IMR-90 (cell line): ENCODE data around the gene ATP5F1B. TPM values are rescaled to one million over a fixed set of nuclear protein-coding genes. Genes with fewer than 3 reads are reported as not detected.

Experiments
- ATAC-seq: fragments of 200-7000 bp; cut with Tn5 transposase; 2 replicates; pipeline ENCODE4 v1.9.1; 2020; ENCODE audit warnings: low read depth, mild to moderate bottlenecking, moderate library complexity
- BruUV-seq: library from RNA; stranded (reverse); fragments of 400-500 nt; replicated peaks from 2 replicates; lab custom pipeline; 2021; lab: Mats Ljungman, UMichigan
- CTCF ChIA-PET: fragments of 300-600 bp; formaldehyde crosslinking; extraction: SDS; loops from one replicate; lab custom pipeline; 2021; ENCODE audit warnings: antibody characterized with exemption; lab: Yijun Ruan, JAX
- POLR2A ChIA-PET: fragments of 300-600 bp; sonication (Branson Sonifier 250); formaldehyde crosslinking; loops from one replicate; lab custom pipeline; 2022; ENCODE audit warnings: antibody characterized with exemption; ENCODE audit not compliant: unreplicated experiment; lab: Charles Lee
- DNase-seq: peaks from one replicate; pipeline ENCODE4 v3.0.0; 2013
- H2AFZ ChIP-seq: replicated peaks from 2 replicates; pipeline ENCODE3; 2013; ENCODE audit warnings: low read length, mild to moderate bottlenecking; ENCODE audit not compliant: poor library complexity
- H2AK5ac ChIP-seq: 2 replicates; pipeline ENCODE4 v1.6.1; 2013; ENCODE audit warnings: low read depth, low read length, inconsistent platforms
- H2AK9ac ChIP-seq: replicated peaks from 2 replicates; pipeline ENCODE3; 2013; ENCODE audit warnings: mild to moderate bottlenecking, low read depth, low read length, moderate library complexity; ENCODE audit not compliant: poor library complexity
- H2BK120ac ChIP-seq: 2 replicates; pipeline ENCODE4 v1.6.1; 2013; ENCODE audit warnings: low read depth, low read length, inconsistent platforms
- H2BK15ac ChIP-seq: 3 replicates; pipeline ENCODE4 v1.6.1; 2013; ENCODE audit warnings: low read depth, low read length, inconsistent platforms
- H2BK20ac ChIP-seq: 2 replicates; pipeline ENCODE4 v1.6.1; 2013; ENCODE audit warnings: low read depth, mild to moderate bottlenecking, inconsistent platforms, low read length, moderate library complexity
- H2BK5ac ChIP-seq: 2 replicates; pipeline ENCODE4 v1.6.1; 2013; ENCODE audit warnings: mild to moderate bottlenecking, low read depth, low read length, inconsistent platforms; ENCODE audit not compliant: poor library complexity, severe bottlenecking
- H3K14ac ChIP-seq: replicated peaks from 2 replicates; pipeline ENCODE4 v1.6.1; 2013; ENCODE audit warnings: low read depth, low read length, inconsistent platforms
- H3K18ac ChIP-seq: 2 replicates; pipeline ENCODE4 v1.6.1; 2013; ENCODE audit warnings: low read depth, low read length, control low read depth
- H3K23ac ChIP-seq: 2 replicates; pipeline ENCODE4 v1.6.1; 2013; ENCODE audit warnings: low read depth, low read length, inconsistent platforms
- H3K27ac ChIP-seq: 2 replicates; pipeline ENCODE4 v1.5.1; 2013; ENCODE audit warnings: mild to moderate bottlenecking, control low read depth, low read length; ENCODE audit not compliant: insufficient read depth
- H3K27me3 ChIP-seq: 2 replicates; pipeline ENCODE4 v1.6.1; 2013; ENCODE audit warnings: low read length; ENCODE audit not compliant: control insufficient read depth, insufficient read depth
- H3K36me3 ChIP-seq: 2 replicates; pipeline ENCODE4 v1.6.1; 2013; ENCODE audit warnings: low read length, mixed read lengths; ENCODE audit not compliant: control insufficient read depth, insufficient read depth
- H3K4ac ChIP-seq: 2 replicates; pipeline ENCODE4 v1.6.1; 2013; ENCODE audit warnings: low read depth, low read length, inconsistent platforms
- H3K4me1 ChIP-seq: 2 replicates; pipeline ENCODE4 v1.6.1; 2013; ENCODE audit warnings: low read length, mixed read lengths; ENCODE audit not compliant: control insufficient read depth, insufficient read depth
- H3K4me2 ChIP-seq: 2 replicates; pipeline ENCODE4 v1.6.1; 2013; ENCODE audit warnings: low read depth, mild to moderate bottlenecking, control low read depth, low read length, moderate library complexity
- H3K4me3 ChIP-seq: 2 replicates; pipeline ENCODE4 v1.5.1; 2013; ENCODE audit warnings: low read depth, mild to moderate bottlenecking, control low read depth, low read length, moderate library complexity; ENCODE audit not compliant: insufficient read depth
- H3K56ac ChIP-seq: 2 replicates; pipeline ENCODE4 v1.6.1; 2013; ENCODE audit warnings: low read length, inconsistent platforms; ENCODE audit not compliant: insufficient read depth; ENCODE audit errors: extremely low read depth
- H3K79me1 ChIP-seq, 2 experiments: 2 replicates each; pipeline ENCODE4 v1.6.1; 2013; ENCODE audit warnings: low read length in 2 of 2, inconsistent platforms in 1 of 2, low read depth in 1 of 2
- H3K9ac ChIP-seq: 2 replicates; pipeline ENCODE4 v1.6.1; 2013; ENCODE audit warnings: low read depth, low read length, control low read depth
- H3K9me1 ChIP-seq: 2 replicates; pipeline ENCODE4 v1.6.1; 2013; ENCODE audit warnings: low read length, inconsistent platforms; ENCODE audit not compliant: insufficient read depth
- H3K9me3 ChIP-seq: 2 replicates; pipeline ENCODE4 v1.6.1; 2013; ENCODE audit warnings: low read length; ENCODE audit not compliant: control insufficient read depth, insufficient read depth
- H4K20me1 ChIP-seq: 2 replicates; pipeline ENCODE4 v1.6.1; 2013; ENCODE audit warnings: low read length, inconsistent platforms; ENCODE audit not compliant: insufficient read depth
- H4K5ac ChIP-seq: 2 replicates; pipeline ENCODE4 v1.6.1; 2013; ENCODE audit warnings: mild to moderate bottlenecking, low read depth, low read length, control low read depth
- H4K8ac ChIP-seq, 2 experiments: 2 replicates each; pipeline ENCODE4 v1.6.1; 2013; ENCODE audit warnings: low read depth in 2 of 2, low read length in 2 of 2, control low read depth in 1 of 2, inconsistent platforms in 1 of 2
- H4K91ac ChIP-seq: 2 replicates; pipeline ENCODE4 v1.6.1; 2013; ENCODE audit warnings: low read depth, low read length, inconsistent platforms; ENCODE audit not compliant: insufficient read depth
- BHLHE40 ChIP-seq: fragments of 150-350 bp; IDR thresholded peaks from 2 replicates; pipeline ENCODE4 v1.6.1; 2016; ENCODE audit warnings: mild to moderate bottlenecking, low read depth, low read length
- CEBPB ChIP-seq: IDR thresholded peaks from 2 replicates; pipeline ENCODE4 v1.6.1; 2012; ENCODE audit warnings: low read depth, low read length, improper control_type of control experiment
- CHD1 ChIP-seq: IDR thresholded peaks from 2 replicates; pipeline ENCODE4 v1.6.1; 2012; ENCODE audit warnings: low read depth, low read length, improper control_type of control experiment
- CTCF ChIP-seq: conservative IDR thresholded peaks from 2 replicates; pipeline ENCODE4 v1.5.1; 2012; ENCODE audit warnings: mild to moderate bottlenecking, low read depth, low read length, improper control_type of control experiment
- ELK1 ChIP-seq: fragments of 150-350 bp; IDR thresholded peaks from 2 replicates; pipeline ENCODE4 v1.6.1; 2016; ENCODE audit warnings: low read depth, mild to moderate bottlenecking, low read length, moderate library complexity, borderline replicate concordance
- FOS ChIP-seq: fragments of 150-350 bp; IDR thresholded peaks from 2 replicates; pipeline ENCODE4 v1.6.1; 2016; ENCODE audit warnings: low read depth, low read length
- MAFK ChIP-seq: IDR thresholded peaks from 2 replicates; pipeline ENCODE4 v1.6.1; 2012; ENCODE audit warnings: low read depth, low read length, improper control_type of control experiment
- MAZ ChIP-seq: IDR thresholded peaks from 2 replicates; pipeline ENCODE4 v1.6.1; 2012; ENCODE audit warnings: low read depth, mild to moderate bottlenecking, low read length, improper control_type of control experiment, moderate library complexity, borderline replicate concordance
- MXI1 ChIP-seq: IDR thresholded peaks from 2 replicates; pipeline ENCODE4 v1.6.1; 2012; ENCODE audit warnings: low read depth, mild to moderate bottlenecking, low read length, moderate library complexity, borderline replicate concordance
- NFE2L2 ChIP-seq: fragments of 150-350 bp; IDR thresholded peaks from 2 replicates; pipeline ENCODE4 v1.6.1; 2016; ENCODE audit warnings: low read depth, mild to moderate bottlenecking, low read length
- POLR2A ChIP-seq: IDR thresholded peaks from 2 replicates; pipeline ENCODE4 v1.6.1; 2012; ENCODE audit warnings: mild to moderate bottlenecking, low read depth, low read length
- RAD21 ChIP-seq: IDR thresholded peaks from 2 replicates; pipeline ENCODE4 v1.6.1; 2012; ENCODE audit warnings: low read length, improper control_type of control experiment
- RCOR1 ChIP-seq: IDR thresholded peaks from 2 replicates; pipeline ENCODE4 v1.6.1; 2012; ENCODE audit warnings: mild to moderate bottlenecking, low read length, improper control_type of control experiment; ENCODE audit not compliant: insufficient replicate concordance
- RFX5 ChIP-seq: IDR thresholded peaks from 2 replicates; pipeline ENCODE4 v1.8.0; 2012; ENCODE audit warnings: low read depth, mild to moderate bottlenecking, low read length, moderate library complexity
- SMC3 ChIP-seq: fragments of 150-350 bp; IDR thresholded peaks from 2 replicates; pipeline ENCODE4 v1.6.1; 2016; ENCODE audit warnings: low read depth, mild to moderate bottlenecking, antibody characterized with exemption, low read length, moderate library complexity
- USF2 ChIP-seq: fragments of 150-350 bp; IDR thresholded peaks from 2 replicates; pipeline ENCODE4 v1.6.1; 2017; ENCODE audit warnings: mild to moderate bottlenecking, antibody characterized with exemption, low read length, low read depth
- WGBS, 2 experiments: methylation state at CpG; one replicate each; pipeline versions ENCODE4 v1.1.5 to v1.1.7; 2013; ENCODE audit warnings: missing lambda C conversion rate in 2 of 2; ENCODE audit not compliant: insufficient read length in 1 of 2; ENCODE audit errors: extremely low coverage in 2 of 2; 5-methylcytosine and 5-hydroxymethylcytosine counted together
- dilution Hi-C: fragments of 300-500 bp; cut with HindIII; formaldehyde crosslinking; loops from one replicate; pipeline ENCODE4 v1.14.3; 2018; ENCODE audit warnings: low sequenced_read_pairs; ENCODE audit not compliant: unreplicated experiment
- in situ Hi-C: fragments of 300-500 bp; cut with MboI; formaldehyde crosslinking; loops from 3 replicates; pipeline ENCODE4 v1.14.3; 2019; ENCODE audit warnings: low sequenced_read_pairs, inconsistent platforms, mixed read lengths
- intact Hi-C: fragments of 100-400 bp; cut with micrococcal nuclease; formaldehyde crosslinking; loops from 2 replicates; pipeline ENCODE4 v1.10.0; 2022
- polyA plus RNA-seq, 3 experiments: library from polyadenylated mRNA; depleted of rRNA; stranded (reverse); fragments of >200 nt; gene quantifications; 2 replicates each; pipeline ENCODE4 v1.2.3, GENCODE V29; 2012; ENCODE audit warnings: low replicate concordance in 1 of 3
- total RNA-seq: library from RNA; depleted of rRNA; stranded (reverse); fragments of >200 nt; gene quantifications from 2 replicates; pipeline ENCODE4 v1.2.3, GENCODE V29; 2012

Gene ATP5F1B
- total and polyA plus RNA-seq, 2 of the 4 experiments (the other 2 are of a cell fraction), result 812 to 915 TPM

GRCh38 chr12:56670836-56671235, 25.1 kb upstream of the ATP5F1B start:
- no peaks in the 10 kb centered on the region for H3K27me3 ChIP-seq
- peaks cover 25 to 60% of the 10 kb centered on the region in 2 experiments for H3K79me1 ChIP-seq
- no peak overlapping the region for H3K56ac ChIP-seq
- H2AK5ac ChIP-seq, result no peak overlapping the region
- no peak overlapping the region for H4K91ac ChIP-seq
- H2BK15ac ChIP-seq, result no peak overlapping the region
- no peak overlapping the region for H3K9ac ChIP-seq
- H3K18ac ChIP-seq, result no peak overlapping the region
- in situ Hi-C loops (no loop called here), dilution Hi-C loops (no loop called here), intact Hi-C loops (no loop called here)
- H4K20me1 ChIP-seq, result peaks cover 46% of the 10 kb centered on the region
- H2BK5ac ChIP-seq, result no peak overlapping the region
- peak overlapping the region; percentile 47; the same call in 1 of the 2 replicates for H3K27ac ChIP-seq
- no peak overlapping the region for H3K4me2 ChIP-seq
- H2BK120ac ChIP-seq, result no peak overlapping the region
- no peak for TF ChIP-seq MAZ
- no peak for TF ChIP-seq ELK1
- no peak for TF ChIP-seq USF2
- TF ChIP-seq CHD1, result no peak
- no peak for TF ChIP-seq RCOR1
- TF ChIP-seq SMC3, result no peak
- no peak for TF ChIP-seq RFX5
- TF ChIP-seq MAFK, result no peak
- TF ChIP-seq FOS, result no peak
- TF ChIP-seq POLR2A, result no peak
- no peak for TF ChIP-seq MXI1
- TF ChIP-seq NFE2L2, result no peak
- no peak for TF ChIP-seq CEBPB
- no peak for TF ChIP-seq CTCF
- TF ChIP-seq RAD21, result no peak
- TF ChIP-seq BHLHE40, result no peak
- H3K4ac ChIP-seq, result no peak overlapping the region
- H3K36me3 ChIP-seq, result peaks cover 33% of the 10 kb centered on the region
- no peak overlapping the region for H3K14ac ChIP-seq
- peaks cover 7% of the 10 kb centered on the region; the same call in 1 of the 2 replicates for H3K4me1 ChIP-seq
- no peak overlapping the region for H3K4me3 ChIP-seq
- H3K23ac ChIP-seq, result no peak overlapping the region
- no CpG with 5 or more reads among the region's 4 CpGs for WGBS, 2 experiments
- POLR2A ChIA-PET, result no interaction called here
- H2AFZ ChIP-seq, result no peak overlapping the region
- DNase-seq (no peak), ATAC-seq (no peak)
- no peaks in the 10 kb centered on the region for H3K9me3 ChIP-seq
- H2AK9ac ChIP-seq, result no peak overlapping the region
- H4K5ac ChIP-seq, result peak overlapping the region; percentile 54; the same call in 1 of the 2 replicates
- H3K9me1 ChIP-seq, result peaks cover 5% of the 10 kb centered on the region; the same call in 1 of the 2 replicates
- BruUV-seq, result no TSS peak
- no peak overlapping the region for H4K8ac ChIP-seq
- H2BK20ac ChIP-seq, result no peak overlapping the region
- CTCF ChIA-PET, result no interaction called here
